ENCODE results near the gene CZIB.
A peak's percentile ranks its signal among the peaks of the same experiment; 100 is the strongest.
"Not testable (repeated sequence)": the region's sequence is repeated elsewhere in the genome, so short reads cannot be mapped to it uniquely, and the experiment has no call there.

The CZIB gene

GRCh38 chr1:53188099-53188498, 32.3 kb downstream of the CZIB start:
- DNase-seq (ENCODE audit: low spot score) = no peak

GRCh38 chr1:53187401-53187800, 33.0 kb downstream of the CZIB start:
- no peak for DNase-seq (ENCODE audit: low spot score)

GRCh38 chr1:53186533-53186932, 33.9 kb downstream of the CZIB start:
- DNase-seq (ENCODE audit: low spot score) = no peak

GRCh38 chr1:53185955-53186297, 34.5 kb downstream of the CZIB start:
- not testable (repeated sequence) for DNase-seq (ENCODE audit: low spot score)

GRCh38 chr1:53183095-53183990, 37.1 kb downstream of the CZIB start:
- peak; percentile 82 for DNase-seq (ENCODE audit: low spot score)

GRCh38 chr1:53182716-53183094, 37.7 kb downstream of the CZIB start:
- DNase-seq (ENCODE audit: low spot score) = no peak

GRCh38 chr1:53182111-53182593, 38.3 kb downstream of the CZIB start:
- DNase-seq (ENCODE audit: low spot score) = no peak

- no peak for DNase-seq (ENCODE audit: low spot score)
Observed at GRCh38 chr1:53180951-53181350, 39.5 kb downstream of the CZIB start.

- no peak for DNase-seq (ENCODE audit: low spot score)
Observed at GRCh38 chr1:53180226-53180625, 40.2 kb downstream of the CZIB start.

GRCh38 chr1:53176452-53177208, 43.8 kb downstream of the CZIB start:
- no peak for DNase-seq (ENCODE audit: low spot score)

- DNase-seq (ENCODE audit: low spot score) = peak; percentile 56
Observed at GRCh38 chr1:53174971-53175913, 45.2 kb downstream of the CZIB start.

GRCh38 chr1:53172426-53173128, 47.9 kb downstream of the CZIB start:
- peak; percentile 57 for DNase-seq (ENCODE audit: low spot score)

- no peak for DNase-seq (ENCODE audit: low spot score)
Observed at GRCh38 chr1:53166912-53167311, 53.5 kb downstream of the CZIB start.

GRCh38 chr1:53166366-53166765, 54.1 kb downstream of the CZIB start:
- DNase-seq (ENCODE audit: low spot score) = no peak

GRCh38 chr1:53165408-53165961, 54.9 kb downstream of the CZIB start:
- DNase-seq (ENCODE audit: low spot score) = no peak

Data from AG08396 (cell line).